WTC11 (cell line): ENCODE results near the gene GDF2. TPM values are rescaled to one million over a fixed set of nuclear protein-coding genes. Genes with fewer than 3 reads are reported as not detected.

Experiments
- ATAC-seq: fragments of 200-7000 bp; cut with Tn5 transposase; 2 replicates; pipeline ENCODE4 v1.10.0; 2021; ENCODE audit warnings: mild to moderate bottlenecking, moderate library complexity
- CTCF ChIA-PET: fragments of 300-600 bp; sonication (Branson Sonifier 250); formaldehyde crosslinking; loops from one replicate; lab custom pipeline; 2021; ENCODE audit warnings: antibody characterized with exemption; lab: Charles Lee
- POLR2A ChIA-PET: fragments of 350-600 bp; sonication (Branson Sonifier 250); formaldehyde crosslinking; loops from one replicate; lab custom pipeline; 2021; ENCODE audit warnings: antibody characterized with exemption; lab: Charles Lee
- DNase-seq: peaks from one replicate; pipeline ENCODE4 v3.0.0; 2021; ENCODE audit warnings: low spot score
- H3K27ac Mint-ChIP-seq: 2 replicates; pipeline ENCODE4 v1.8.0; 2021; ENCODE audit warnings: mixed read lengths
- H3K27me3 Mint-ChIP-seq: 2 replicates; pipeline ENCODE4 v1.8.0; 2021; ENCODE audit warnings: low read depth, mild to moderate bottlenecking, moderate library complexity, mixed read lengths
- H3K36me3 Mint-ChIP-seq: 2 replicates; pipeline ENCODE4 v1.8.0; 2021; ENCODE audit warnings: mixed read lengths
- H3K4me1 Mint-ChIP-seq: 2 replicates; pipeline ENCODE4 v1.8.0; 2022; ENCODE audit warnings: mixed read lengths
- H3K4me3 Mint-ChIP-seq: 2 replicates; pipeline ENCODE4 v1.8.0; 2021; ENCODE audit warnings: mild to moderate bottlenecking, moderate library complexity, mixed read lengths
- H3K9me3 Mint-ChIP-seq: 2 replicates; pipeline ENCODE4 v1.8.0; 2021; ENCODE audit warnings: mixed read lengths
- ATF1 ChIP-seq: sonication (generic); formaldehyde crosslinking; IDR thresholded peaks from 2 replicates; pipeline ENCODE4 v1.8.1; 2023; ENCODE audit warnings: mild to moderate bottlenecking, moderate library complexity, missing genetic modification reagents
- ATF6 ChIP-seq: sonication (generic); formaldehyde crosslinking; IDR thresholded peaks from 2 replicates; pipeline ENCODE4 v1.8.1; 2023; ENCODE audit warnings: mild to moderate bottlenecking, missing genetic modification reagents
- E2F4 ChIP-seq: sonication (generic); formaldehyde crosslinking; IDR thresholded peaks from 2 replicates; pipeline ENCODE4 v1.8.1; 2022; ENCODE audit warnings: low read depth, mild to moderate bottlenecking, moderate library complexity, missing genetic modification reagents, borderline replicate concordance
- E2F5 ChIP-seq: sonication (generic); formaldehyde crosslinking; IDR thresholded peaks from 2 replicates; pipeline ENCODE4 v1.8.1; 2022; ENCODE audit warnings: mild to moderate bottlenecking, moderate library complexity, missing genetic modification reagents
- GRHL2 ChIP-seq: fragments of 250-450 bp; sonication (Bioruptor Pico); IDR thresholded peaks from 2 replicates; pipeline ENCODE4 v1.8.0; 2022; ENCODE audit warnings: mild to moderate bottlenecking, moderate library complexity; ENCODE audit not compliant: insufficient replicate concordance, severe bottlenecking
- HMGA2 ChIP-seq: fragments of 250-450 bp; sonication (Bioruptor Pico); IDR thresholded peaks from 2 replicates; pipeline ENCODE4 v1.4.0; 2021; ENCODE audit warnings: mild to moderate bottlenecking, moderate library complexity
- MLX ChIP-seq: sonication (generic); formaldehyde crosslinking; IDR thresholded peaks from 2 replicates; pipeline ENCODE4 v1.8.1; 2023; ENCODE audit warnings: mild to moderate bottlenecking, missing genetic modification reagents, moderate library complexity
- PRDM15 ChIP-seq: sonication (generic); formaldehyde crosslinking; IDR thresholded peaks from 2 replicates; pipeline ENCODE4 v1.8.0; 2022; ENCODE audit warnings: missing genetic modification reagents
- RELA ChIP-seq: sonication (generic); formaldehyde crosslinking; IDR thresholded peaks from 2 replicates; pipeline ENCODE4 v1.8.1; 2022; ENCODE audit warnings: missing genetic modification reagents, mild to moderate bottlenecking, borderline replicate concordance
- SOX15 ChIP-seq: fragments of 250-450 bp; sonication (Bioruptor Pico); IDR thresholded peaks from 2 replicates; pipeline ENCODE4 v1.9.0; 2021; ENCODE audit warnings: mild to moderate bottlenecking
- ZBTB21 ChIP-seq: sonication (generic); formaldehyde crosslinking; IDR thresholded peaks from 2 replicates; pipeline ENCODE4 v1.8.1; 2023; ENCODE audit warnings: mild to moderate bottlenecking, missing genetic modification reagents, borderline replicate concordance
- ZNF138 ChIP-seq: sonication (generic); formaldehyde crosslinking; conservative IDR thresholded peaks from 2 replicates; pipeline ENCODE4 v1.8.1; 2022; ENCODE audit warnings: mild to moderate bottlenecking, moderate library complexity, missing genetic modification reagents
- ZNF219 ChIP-seq: sonication (generic); formaldehyde crosslinking; IDR thresholded peaks from 2 replicates; pipeline ENCODE4 v1.8.0; 2023; ENCODE audit warnings: missing genetic modification reagents, mild to moderate bottlenecking, borderline replicate concordance
- total RNA-seq: library from RNA; stranded (reverse); gene quantifications from 3 replicates; pipeline ENCODE4 v1.2.3, GENCODE V29; 2021

The GDF2 gene
- total RNA-seq, 1 experiment from 2014 or later, result not detected

- TF ChIP-seq ZBTB21, result no peak
- no peak for TF ChIP-seq HMGA2 (CRISPR knock-in tag)
- TF ChIP-seq GRHL2 (CRISPR knock-in tag), result no peak
- no peak for TF ChIP-seq PRDM15
Measured at GRCh38 chr10:47277352-47278151, 44.7 kb upstream of the GDF2 start (continued).

GRCh38 chr10:47278152-47278473 lies 44.1 kb upstream of the GDF2 start:
- no peak for TF ChIP-seq MLX (CRISPR knock-in tag)
- TF ChIP-seq, all 79 proteins: peak for 0
- DNase-seq (no peak), ATAC-seq (no peak)
- no peaks in the 10 kb centered on the region for H3K27me3 Mint-ChIP-seq
- peaks cover 4% of the 10 kb centered on the region; the same call in 1 of the 2 replicates for H3K36me3 Mint-ChIP-seq
- ChIA-PET POLR2A (no interaction called here), CTCF (no interaction called here)
- H3K27ac Mint-ChIP-seq, result no peak overlapping the region
- H3K4me3 Mint-ChIP-seq, result no peak overlapping the region
- H3K9me3 Mint-ChIP-seq, result peaks cover 15% of the 10 kb centered on the region
- H3K4me1 Mint-ChIP-seq, result peaks cover 6% of the 10 kb centered on the region

- TF ChIP-seq E2F4 (CRISPR knock-in tag) (no peak), ATF6 (CRISPR knock-in tag) (no peak), SOX15 (CRISPR knock-in tag) (no peak), E2F5 (CRISPR knock-in tag) (no peak), PRDM15 (no peak), ZNF138 (no peak), ZNF219 (no peak), RELA (CRISPR knock-in tag) (no peak), ATF1 (CRISPR knock-in tag) (no peak)
- peaks cover 6% of the 10 kb centered on the region for H3K4me1 Mint-ChIP-seq
- no peak overlapping the region for H3K27ac Mint-ChIP-seq
- no peak for DNase-seq
- no peaks in the 10 kb centered on the region for H3K36me3 Mint-ChIP-seq
- ATAC-seq, result no peak
- CTCF ChIA-PET, result interaction anchor here (0.7 to 1.3 kb wide), 2 partner anchors 10 to 19 kb away, joined by 3 read pairs; no protein-coding TSS in a partner anchor
- H3K9me3 Mint-ChIP-seq, result peaks cover 9% of the 10 kb centered on the region
- no peaks in the 10 kb centered on the region for H3K27me3 Mint-ChIP-seq
- H3K4me3 Mint-ChIP-seq, result no peak overlapping the region
- POLR2A ChIA-PET, result no interaction called here
Measured at GRCh38 chr10:47278720-47279119, 43.5 kb upstream of the GDF2 start.
